ENCODE results near the gene HTR4.

Gene HTR4

GRCh38 chr5:148660346-148660660, 6.0 kb upstream of the HTR4 start:
- DNase-seq, result no peak

GRCh38 chr5:148659641-148660345, 5.5 kb upstream of the HTR4 start:
- DNase-seq, result no peak

- no peak for DNase-seq
Observed at GRCh38 chr5:148653291-148653835, 964 bp downstream of the HTR4 start.

- no peak for DNase-seq
Observed at GRCh38 chr5:148651528-148651927, 2.8 kb downstream of the HTR4 start.

- no peak for DNase-seq
Observed at GRCh38 chr5:148645527-148645926, 8.8 kb downstream of the HTR4 start.

GRCh38 chr5:148641735-148642134, 12.6 kb downstream of the HTR4 start:
- DNase-seq, result no peak

- DNase-seq, result no peak
Observed at GRCh38 chr5:148640471-148640870, 13.9 kb downstream of the HTR4 start.

- no peak for DNase-seq
Observed at GRCh38 chr5:148639081-148639480, 15.2 kb downstream of the HTR4 start.

GRCh38 chr5:148636353-148636752, 18.0 kb downstream of the HTR4 start:
- no peak for DNase-seq

- DNase-seq, result no peak
Observed at GRCh38 chr5:148635321-148636083, 18.8 kb downstream of the HTR4 start.

GRCh38 chr5:148633067-148633377, 21.3 kb downstream of the HTR4 start:
- DNase-seq, result no peak

GRCh38 chr5:148632255-148633066, 21.9 kb downstream of the HTR4 start:
- no peak for DNase-seq

GRCh38 chr5:148626986-148627385, 27.3 kb downstream of the HTR4 start:
- DNase-seq, result no peak

- no peak for DNase-seq
Observed at GRCh38 chr5:148626081-148626613, 28.2 kb downstream of the HTR4 start.

- no peak for DNase-seq
Observed at GRCh38 chr5:148625250-148625649, 29.1 kb downstream of the HTR4 start.

GRCh38 chr5:148623741-148624140, 30.6 kb downstream of the HTR4 start:
- no peak for DNase-seq

GRCh38 chr5:148623101-148623500, 31.2 kb downstream of the HTR4 start:
- no peak for DNase-seq

GRCh38 chr5:148620696-148621095, 33.6 kb downstream of the HTR4 start:
- DNase-seq, result no peak

- no peak for DNase-seq
Observed at GRCh38 chr5:148620091-148620490, 34.2 kb downstream of the HTR4 start.

GRCh38 chr5:148619484-148619883, 34.8 kb downstream of the HTR4 start:
- DNase-seq, result no peak

GRCh38 chr5:148615644-148616275, 38.6 kb downstream of the HTR4 start:
- no peak for DNase-seq

- DNase-seq, result no peak
Observed at GRCh38 chr5:148607406-148607805, 46.9 kb downstream of the HTR4 start.

- DNase-seq, result no peak
Observed at GRCh38 chr5:148606296-148606695, 48.0 kb downstream of the HTR4 start.
